HepG2 (cell line): ENCODE results near the gene TRAPPC12. TPM values are rescaled to one million over a fixed set of nuclear protein-coding genes. Genes with fewer than 3 reads are reported as not detected.
A peak's percentile ranks its signal among the peaks of the same experiment; 100 is the strongest.

Experiments used
- CC2D1A ChIP-seq: sonication (generic); formaldehyde crosslinking; IDR thresholded peaks from 2 replicates; pipeline ENCODE4 v1.8.1; 2023; ENCODE audit warnings: mild to moderate bottlenecking, missing genetic modification reagents
- EP300 ChIP-seq, 3 experiments: sonication (generic) in 1 of 3; formaldehyde crosslinking in 1 of 3; IDR thresholded peaks; 2 replicates each; pipeline versions ENCODE4 v1.5.1 to v1.6.1; 2011 to 2020; ENCODE audit warnings: low read depth in 2 of 3, low read length in 2 of 3, borderline replicate concordance in 1 of 3, improper control_type of control experiment in 1 of 3, mild to moderate bottlenecking in 1 of 3, missing genetic modification reagents in 1 of 3, moderate library complexity in 1 of 3
- FOXO1 ChIP-seq: sonication (generic); formaldehyde crosslinking; IDR thresholded peaks from 2 replicates; pipeline ENCODE4 v1.4.0; 2020; ENCODE audit warnings: missing genetic modification reagents
- HIVEP1 ChIP-seq: sonication (generic); formaldehyde crosslinking; IDR thresholded peaks from 2 replicates; pipeline ENCODE4 v1.4.0; 2020; ENCODE audit warnings: mild to moderate bottlenecking, missing genetic modification reagents
- KLF16 ChIP-seq, 2 experiments: sonication (generic) in 1 of 2; formaldehyde crosslinking in 1 of 2; IDR thresholded peaks; 2 replicates each; pipeline versions ENCODE4 v1.6.1 to v1.8.0; 2016 to 2023; ENCODE audit warnings: missing genetic modification reagents in 2 of 2, missing compliant biosample characterization in 1 of 2
- POLR2AphosphoS2 ChIP-seq: IDR thresholded peaks from 2 replicates; pipeline ENCODE4 v1.6.1; 2011; ENCODE audit warnings: low read depth, low read length, improper control_type of control experiment
- POLR2G ChIP-seq: fragments of 200-400 bp; formaldehyde crosslinking; IDR thresholded peaks from 2 replicates; pipeline ENCODE4 v1.6.1; 2018; ENCODE audit warnings: mild to moderate bottlenecking, low read depth, low read length, moderate library complexity
- SALL1 ChIP-seq: sonication (generic); formaldehyde crosslinking; IDR thresholded peaks from 2 replicates; pipeline ENCODE4 v1.8.0; 2022; ENCODE audit warnings: mild to moderate bottlenecking, missing genetic modification reagents
- SAP130 ChIP-seq: IDR thresholded peaks from 2 replicates; pipeline ENCODE4 v1.6.1; 2016; ENCODE audit warnings: low read depth
- SIX1 ChIP-seq: sonication (generic); formaldehyde crosslinking; IDR thresholded peaks from 2 replicates; pipeline ENCODE4 v1.4.0; 2020; ENCODE audit warnings: missing genetic modification reagents, borderline replicate concordance
- SP2 ChIP-seq: sonication (generic); formaldehyde crosslinking; IDR thresholded peaks from 2 replicates; pipeline ENCODE4 v1.5.1; 2020; ENCODE audit warnings: mild to moderate bottlenecking, missing genetic modification reagents
- SP4 ChIP-seq: sonication (generic); formaldehyde crosslinking; IDR thresholded peaks from 2 replicates; pipeline ENCODE4 v1.8.1; 2023; ENCODE audit warnings: mild to moderate bottlenecking, missing genetic modification reagents
- TP53 ChIP-seq: sonication (generic); formaldehyde crosslinking; conservative IDR thresholded peaks from 2 replicates; pipeline ENCODE4 v1.4.0; 2020; ENCODE audit warnings: missing genetic modification reagents
- ZNF329 ChIP-seq: sonication (generic); formaldehyde crosslinking; IDR thresholded peaks from 2 replicates; pipeline ENCODE4 v1.9.0; 2021; ENCODE audit warnings: low read depth, mild to moderate bottlenecking, missing genetic modification reagents
- ZNF335 ChIP-seq: sonication (generic); formaldehyde crosslinking; IDR thresholded peaks from 2 replicates; pipeline ENCODE4 v1.4.0; 2020; ENCODE audit warnings: missing genetic modification reagents
- ZNF570 ChIP-seq: sonication (generic); formaldehyde crosslinking; IDR thresholded peaks from 2 replicates; pipeline ENCODE4 v1.4.0; 2020; ENCODE audit warnings: mild to moderate bottlenecking, missing genetic modification reagents, borderline replicate concordance
- ZNF644 ChIP-seq: IDR thresholded peaks from 2 replicates; pipeline ENCODE4 v1.6.1; 2016; ENCODE audit warnings: low read depth
- ZNF7 ChIP-seq: IDR thresholded peaks from 2 replicates; pipeline ENCODE4 v1.6.1; 2016; ENCODE audit warnings: missing biosample characterization, missing genetic modification reagents
- ZNF768 ChIP-seq: sonication (generic); formaldehyde crosslinking; IDR thresholded peaks from 2 replicates; pipeline ENCODE4 v1.4.0; 2020; ENCODE audit warnings: missing genetic modification reagents
- ZNF83 ChIP-seq: sonication (generic); formaldehyde crosslinking; IDR thresholded peaks from 2 replicates; pipeline ENCODE4 v1.4.0; 2020; ENCODE audit warnings: missing genetic modification reagents, mild to moderate bottlenecking, borderline replicate concordance
- polyA plus RNA-seq, 8 experiments: library from polyadenylated mRNA; depleted of rRNA in 3 of 8; stranded (reverse) in 7 of 8; unstranded in 1 of 8; fragments of >200 nt; fragmentation: Illumina TruSeq in 4 of 8; extraction: Trizol in 4 of 8; gene quantifications; 2 replicates each; pipeline versions ENCODE4 v1.2.1 to v1.2.3, GENCODE V29; 2011 to 2016; ENCODE audit warnings: low read depth in 4 of 8, missing spikeins in 1 of 8, mixed read lengths in 1 of 8; ENCODE audit not compliant: insufficient read depth in 1 of 8
- total RNA-seq, 5 experiments: library from RNA; depleted of rRNA; stranded (reverse); fragments of >200 nt; fragmentation: Illumina TruSeq; extraction: Trizol; gene quantifications; 2 replicates each; pipeline ENCODE4 v1.2.3, GENCODE V29; 2016; ENCODE audit warnings: low read depth in 1 of 5
- TF ChIP-seq, protein P1 (sequence below): sonication (generic); formaldehyde crosslinking; IDR thresholded peaks from 2 replicates; pipeline ENCODE4 v1.4.0; 2020; ENCODE audit warnings: missing genetic modification reagents, mild to moderate bottlenecking, borderline replicate concordance
- TF ChIP-seq, protein P2 (sequence below): IDR thresholded peaks from 2 replicates; pipeline ENCODE4 v1.6.1; 2016; ENCODE audit warnings: mild to moderate bottlenecking

Gene TRAPPC12
- total and polyA plus RNA-seq, 2 of the 13 experiments (the other 11 are each of a cell fraction or from before 2014, with no cell fraction given): 46.4 to 97.7 TPM

DNA sequence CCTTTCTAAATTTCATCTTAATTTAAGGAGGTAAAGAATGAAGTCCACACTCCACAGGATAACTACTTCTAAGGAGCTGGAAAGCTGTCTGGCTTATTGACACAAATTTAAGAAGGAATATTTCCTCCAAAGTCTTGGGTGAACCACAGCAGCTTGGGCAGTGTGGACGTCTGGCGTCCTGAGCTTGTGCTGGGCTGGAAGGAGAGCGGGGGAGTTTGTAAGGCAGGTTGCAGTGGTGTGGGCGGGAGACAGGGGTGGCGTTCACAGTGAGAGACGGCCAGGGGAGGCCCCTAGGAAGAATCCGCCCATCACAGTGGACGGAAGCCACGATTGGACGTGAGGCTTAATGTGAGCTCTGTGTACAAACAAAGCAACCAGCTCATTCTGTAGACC is 114.1 kb downstream of the TRAPPC12 start (continued):
- TF ChIP-seq, protein P1, sequence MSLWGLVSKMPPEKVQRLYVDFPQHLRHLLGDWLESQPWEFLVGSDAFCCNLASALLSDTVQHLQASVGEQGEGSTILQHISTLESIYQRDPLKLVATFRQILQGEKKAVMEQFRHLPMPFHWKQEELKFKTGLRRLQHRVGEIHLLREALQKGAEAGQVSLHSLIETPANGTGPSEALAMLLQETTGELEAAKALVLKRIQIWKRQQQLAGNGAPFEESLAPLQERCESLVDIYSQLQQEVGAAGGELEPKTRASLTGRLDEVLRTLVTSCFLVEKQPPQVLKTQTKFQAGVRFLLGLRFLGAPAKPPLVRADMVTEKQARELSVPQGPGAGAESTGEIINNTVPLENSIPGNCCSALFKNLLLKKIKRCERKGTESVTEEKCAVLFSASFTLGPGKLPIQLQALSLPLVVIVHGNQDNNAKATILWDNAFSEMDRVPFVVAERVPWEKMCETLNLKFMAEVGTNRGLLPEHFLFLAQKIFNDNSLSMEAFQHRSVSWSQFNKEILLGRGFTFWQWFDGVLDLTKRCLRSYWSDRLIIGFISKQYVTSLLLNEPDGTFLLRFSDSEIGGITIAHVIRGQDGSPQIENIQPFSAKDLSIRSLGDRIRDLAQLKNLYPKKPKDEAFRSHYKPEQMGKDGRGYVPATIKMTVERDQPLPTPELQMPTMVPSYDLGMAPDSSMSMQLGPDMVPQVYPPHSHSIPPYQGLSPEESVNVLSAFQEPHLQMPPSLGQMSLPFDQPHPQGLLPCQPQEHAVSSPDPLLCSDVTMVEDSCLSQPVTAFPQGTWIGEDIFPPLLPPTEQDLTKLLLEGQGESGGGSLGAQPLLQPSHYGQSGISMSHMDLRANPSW (CRISPR knock-in tag): no peak
- TF ChIP-seq HIVEP1 (CRISPR knock-in tag) (no peak), FOXO1 (CRISPR knock-in tag) (no peak), ZNF7 (CRISPR knock-in tag) (no peak), ZNF335 (CRISPR knock-in tag) (no peak), ZNF570 (no peak), POLR2G (peak; percentile 65; the same call in 1 of the 2 replicates), ZNF83 (CRISPR knock-in tag) (no peak), ZNF768 (CRISPR knock-in tag) (0 out of 2 replicates have a peak, but pooled peaks have one; percentile 7), SIX1 (CRISPR knock-in tag) (no peak), ZNF329 (no peak), SP4 (CRISPR knock-in tag) (peak; percentile 73; the same call in 1 of the 2 replicates), POLR2AphosphoS2 (no peak), SAP130 (peak; percentile 61), ZNF644 (CRISPR knock-in tag) (no peak), SP2 (CRISPR knock-in tag) (peak; percentile 19; the same call in 1 of the 2 replicates), SALL1 (CRISPR knock-in tag) (peak; percentile 8; the same call in 1 of the 2 replicates), KLF16 (CRISPR knock-in tag; IDR thresholded peaks at IDR 0.05) (0 out of 4 replicates have a peak, but pooled peaks of 1 of the 2 experiments have one; percentile 10), CC2D1A (no peak), TP53 (no peak), EP300 (IDR thresholded peaks at IDR 0.05; ENCODE audit: low read depth in 2 of 2, low read length in 2 of 2) (no peak), EP300 (CRISPR knock-in tag; IDR thresholded peaks at IDR 0.05; ENCODE audit: borderline replicate concordance) (no peak)
- TF ChIP-seq, protein P2, sequence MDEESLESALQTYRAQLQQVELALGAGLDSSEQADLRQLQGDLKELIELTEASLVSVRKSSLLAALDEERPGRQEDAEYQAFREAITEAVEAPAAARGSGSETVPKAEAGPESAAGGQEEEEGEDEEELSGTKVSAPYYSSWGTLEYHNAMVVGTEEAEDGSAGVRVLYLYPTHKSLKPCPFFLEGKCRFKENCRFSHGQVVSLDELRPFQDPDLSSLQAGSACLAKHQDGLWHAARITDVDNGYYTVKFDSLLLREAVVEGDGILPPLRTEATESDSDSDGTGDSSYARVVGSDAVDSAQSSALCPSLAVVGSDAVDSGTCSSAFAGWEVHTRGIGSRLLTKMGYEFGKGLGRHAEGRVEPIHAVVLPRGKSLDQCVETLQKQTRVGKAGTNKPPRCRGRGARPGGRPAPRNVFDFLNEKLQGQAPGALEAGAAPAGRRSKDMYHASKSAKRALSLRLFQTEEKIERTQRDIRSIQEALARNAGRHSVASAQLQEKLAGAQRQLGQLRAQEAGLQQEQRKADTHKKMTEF (CRISPR knock-in tag): no peak
